ENCODE measurements around the gene SHMT2.

The SHMT2 gene

DNA sequence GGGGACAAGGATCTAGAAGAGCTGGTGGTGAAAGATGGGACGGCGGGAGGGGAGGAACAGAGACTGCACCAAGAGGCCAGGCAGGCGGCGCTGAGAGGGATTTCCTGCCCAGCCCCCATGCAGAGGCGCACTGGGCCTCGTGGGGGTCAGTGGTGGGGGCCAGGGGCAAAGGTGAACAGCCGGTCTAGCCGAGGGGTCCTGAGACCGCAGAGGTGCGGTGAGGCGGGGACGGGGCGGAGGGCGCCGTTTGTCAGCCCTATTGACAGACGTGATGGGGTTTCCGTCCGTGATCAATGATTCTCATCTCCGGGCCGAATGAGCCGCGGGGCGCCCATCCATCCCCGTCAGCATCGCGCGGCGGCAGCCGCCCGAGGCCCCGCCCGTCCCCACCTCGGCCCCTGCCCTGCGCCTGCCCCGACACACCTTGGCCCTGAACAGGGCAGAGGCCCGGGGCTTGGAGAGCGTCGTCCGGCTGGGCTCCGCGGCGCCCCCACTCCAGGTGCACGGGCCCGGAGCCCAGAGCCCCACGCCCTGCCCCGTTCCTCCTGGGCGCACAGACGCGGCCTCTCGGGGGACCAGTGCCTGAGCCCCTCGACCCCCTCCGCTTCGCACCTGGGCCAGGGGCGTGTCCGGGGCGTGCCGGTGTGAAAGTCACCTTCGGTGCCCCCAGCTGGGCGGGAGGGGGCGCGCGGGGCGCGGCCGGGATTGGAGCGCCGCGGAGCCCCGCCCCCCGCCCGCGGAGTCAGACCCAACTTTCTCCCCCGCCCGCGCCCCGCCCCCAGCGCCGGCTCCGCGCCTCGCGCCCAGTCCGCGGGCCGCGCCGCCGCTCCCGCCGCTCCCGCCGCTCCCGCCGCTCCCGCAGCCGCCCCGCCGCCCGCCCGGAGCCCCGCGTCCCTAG is 13.2 kb upstream of the SHMT2 start, which contains the start of gene NXPH4:
TSS of gene NXPH4 (plus strand) at position 781 of the 898 bp plus-strand sequence. CDS start 176 bp downstream, outside the sequence.
- peak; percentile 66 to 70 for DNase-seq

DNA sequence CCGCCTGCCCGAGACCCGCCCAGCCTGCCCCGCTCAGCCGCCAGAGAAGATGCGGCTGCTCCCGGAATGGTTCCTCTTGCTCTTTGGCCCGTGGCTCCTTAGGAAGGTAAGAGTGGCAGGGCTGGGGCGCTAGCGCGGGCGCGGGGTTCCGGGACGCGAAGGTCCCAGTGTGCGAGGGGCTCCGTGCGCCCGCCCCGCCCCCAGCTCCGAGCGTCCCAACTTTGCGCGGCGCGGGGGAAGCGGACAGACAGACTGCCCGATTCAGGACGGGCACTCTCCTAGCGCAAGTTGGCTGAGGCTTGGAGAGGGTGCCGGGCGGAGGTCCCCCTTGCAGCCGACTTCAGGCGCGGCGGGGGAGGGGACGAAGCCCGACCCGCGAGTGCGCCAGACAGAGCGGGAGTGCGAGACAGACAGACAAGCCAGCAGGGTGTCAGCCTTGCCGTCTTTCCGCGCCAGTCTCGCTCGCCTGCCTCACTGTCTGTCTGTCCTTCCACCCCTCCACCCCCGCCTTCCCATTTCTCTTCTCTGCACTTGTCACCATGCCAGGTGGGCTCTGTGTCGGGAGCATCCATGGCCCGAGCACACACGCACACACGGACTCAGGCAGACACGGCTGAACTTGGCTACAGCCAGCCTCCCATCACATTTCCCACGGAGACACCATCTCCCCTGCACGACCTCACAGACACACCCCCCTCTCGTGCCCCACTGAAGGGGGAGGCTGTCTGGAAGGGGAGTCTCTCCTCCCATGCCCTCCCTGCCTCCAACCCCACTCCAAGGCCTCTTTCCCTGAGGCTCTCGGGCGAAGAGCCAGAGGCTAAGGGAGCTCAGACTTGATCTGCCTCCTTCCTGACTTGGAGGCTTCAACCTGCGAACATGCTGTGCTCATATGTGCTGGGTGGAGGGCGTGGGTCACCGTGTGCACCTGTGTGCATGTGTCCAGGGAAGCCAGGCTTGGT is 12.3 kb upstream of the SHMT2 start:
- DNase-seq: no peak

DNA sequence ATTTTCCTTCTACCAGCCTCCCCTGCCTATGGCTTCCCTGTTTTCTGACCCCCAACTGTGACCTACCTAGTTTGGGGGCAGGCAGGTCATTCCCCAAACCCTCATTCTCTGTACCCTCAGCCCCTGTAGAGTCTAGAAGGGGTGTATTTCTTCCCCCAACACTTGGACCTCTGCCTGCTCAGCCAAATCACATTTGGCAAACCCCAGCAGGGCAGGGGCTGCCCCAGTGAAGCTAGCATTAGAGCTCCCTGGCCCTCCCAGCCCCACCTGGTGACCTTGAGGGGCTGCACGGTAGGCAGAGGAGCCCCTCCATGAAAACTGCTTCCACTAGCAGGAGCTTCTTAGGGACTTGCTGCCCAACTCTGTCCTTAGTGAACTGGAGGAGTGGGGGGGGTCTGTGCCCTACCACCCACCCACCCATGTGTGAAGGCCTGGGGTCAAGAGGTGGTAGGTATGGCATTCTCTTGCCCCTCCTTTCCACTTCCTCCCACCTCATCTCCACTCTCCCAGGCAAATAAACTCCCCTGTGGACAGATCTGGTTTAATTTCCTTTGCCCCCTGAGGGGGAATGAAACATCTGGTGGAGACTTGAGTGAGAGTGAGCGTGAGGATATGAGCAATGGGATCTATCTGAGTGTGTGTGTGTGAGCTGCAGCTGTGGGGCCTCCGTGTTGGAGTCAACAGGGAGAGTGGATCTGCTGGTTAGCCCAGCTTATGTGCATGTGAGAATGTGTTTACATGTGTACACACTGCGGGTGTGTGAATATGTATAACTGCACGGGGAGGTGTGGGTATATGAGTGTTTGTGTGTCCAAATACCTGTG is 11.3 kb upstream of the SHMT2 start:
- DNase-seq: no peak

DNA sequence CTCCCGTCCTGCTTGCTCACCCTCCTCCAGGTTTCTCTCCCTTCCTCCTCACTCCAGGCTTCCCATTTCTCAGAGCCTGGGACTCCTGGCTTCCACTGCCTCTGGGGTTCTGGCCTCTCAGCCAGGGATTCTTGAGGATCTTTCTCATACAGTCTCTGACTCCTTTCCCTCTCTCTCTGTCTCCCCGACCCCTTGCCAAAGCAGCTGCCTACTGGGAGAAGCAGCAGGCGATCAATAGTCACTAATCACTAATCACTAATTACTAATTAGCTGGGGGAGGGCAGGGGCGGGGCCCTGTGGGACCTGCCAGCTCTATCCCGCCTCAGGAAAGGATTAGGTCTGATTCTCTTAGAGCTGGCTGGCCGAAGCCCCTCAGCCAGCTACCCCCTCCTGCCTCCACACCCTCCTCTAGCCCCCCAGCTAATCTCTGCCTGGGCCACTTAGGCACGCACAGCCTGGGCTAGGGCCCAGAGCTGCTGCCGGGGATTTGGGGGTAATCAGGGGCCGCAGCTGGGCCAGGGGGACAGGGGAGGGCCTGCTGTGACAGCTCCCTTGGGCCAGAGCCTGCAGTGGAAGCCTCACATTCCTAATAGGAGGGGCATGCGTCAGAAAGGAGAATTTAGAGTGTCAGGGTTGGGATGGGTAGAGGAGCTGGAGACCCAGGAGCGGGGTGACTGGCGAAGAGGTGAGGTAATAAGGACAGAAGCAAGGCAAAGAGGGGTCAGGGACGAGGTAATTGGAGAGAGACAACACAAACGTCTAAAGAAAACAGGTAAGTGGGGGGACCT is 10.1 kb upstream of the SHMT2 start:
- no peak for DNase-seq

DNA sequence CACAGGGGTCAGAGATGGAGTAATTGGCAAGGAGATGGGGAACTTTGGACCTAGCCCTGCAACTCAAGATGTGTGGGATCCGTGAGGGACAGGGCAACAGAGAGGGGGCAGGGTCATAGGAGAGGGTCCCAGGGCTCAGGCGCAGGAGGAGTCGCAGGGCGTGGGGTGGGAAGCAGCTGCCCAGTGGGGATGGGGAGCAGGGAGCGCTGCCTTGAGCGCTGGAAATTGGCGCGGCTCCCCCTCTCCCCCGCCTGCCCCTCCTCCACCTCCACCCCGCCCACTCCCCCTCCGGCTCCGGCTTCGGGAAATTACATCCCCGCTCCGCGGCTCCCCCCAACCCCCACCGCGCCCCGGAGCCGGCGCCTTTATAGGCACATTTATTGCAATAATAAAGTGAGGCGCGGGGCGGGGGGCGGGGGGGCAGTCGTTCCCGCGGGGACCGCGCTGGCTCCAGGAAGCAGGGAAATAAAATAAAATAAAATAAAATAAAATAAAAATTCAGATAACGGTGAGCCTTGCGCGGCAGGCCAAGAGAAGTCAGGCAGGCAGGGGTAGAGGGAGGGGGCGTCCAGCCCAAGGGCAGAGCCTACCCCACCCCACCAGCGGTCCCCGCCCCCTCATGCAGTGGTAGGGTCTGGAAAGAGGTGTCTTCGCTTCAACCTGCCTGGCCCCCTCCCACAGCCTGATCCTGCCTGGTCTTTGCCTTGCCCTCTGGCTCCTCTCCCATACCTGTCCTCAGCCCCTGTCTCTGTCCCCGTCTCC is 9.3 kb upstream of the SHMT2 start:
- DNase-seq: no peak

DNA sequence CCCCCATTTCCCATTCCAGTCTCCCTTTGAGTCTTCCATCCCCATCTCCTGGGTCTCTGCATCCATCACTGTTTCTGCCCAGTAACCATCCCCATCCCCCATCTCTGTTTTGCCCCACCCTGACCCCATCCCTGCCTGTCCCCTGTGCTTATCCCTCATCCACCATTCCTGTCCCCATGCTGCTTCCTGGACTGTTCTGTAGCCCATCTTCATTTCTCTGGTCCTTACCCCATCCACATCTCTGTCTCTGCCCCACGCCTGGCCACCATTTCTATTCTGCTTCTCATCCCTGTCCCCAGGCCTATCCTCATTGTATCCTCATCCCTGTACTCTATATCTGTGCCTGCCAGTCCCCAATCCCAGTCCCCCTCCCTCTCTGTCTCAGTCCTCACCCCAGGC is 8.7 kb upstream of the SHMT2 start:
- DNase-seq: no peak

DNA sequence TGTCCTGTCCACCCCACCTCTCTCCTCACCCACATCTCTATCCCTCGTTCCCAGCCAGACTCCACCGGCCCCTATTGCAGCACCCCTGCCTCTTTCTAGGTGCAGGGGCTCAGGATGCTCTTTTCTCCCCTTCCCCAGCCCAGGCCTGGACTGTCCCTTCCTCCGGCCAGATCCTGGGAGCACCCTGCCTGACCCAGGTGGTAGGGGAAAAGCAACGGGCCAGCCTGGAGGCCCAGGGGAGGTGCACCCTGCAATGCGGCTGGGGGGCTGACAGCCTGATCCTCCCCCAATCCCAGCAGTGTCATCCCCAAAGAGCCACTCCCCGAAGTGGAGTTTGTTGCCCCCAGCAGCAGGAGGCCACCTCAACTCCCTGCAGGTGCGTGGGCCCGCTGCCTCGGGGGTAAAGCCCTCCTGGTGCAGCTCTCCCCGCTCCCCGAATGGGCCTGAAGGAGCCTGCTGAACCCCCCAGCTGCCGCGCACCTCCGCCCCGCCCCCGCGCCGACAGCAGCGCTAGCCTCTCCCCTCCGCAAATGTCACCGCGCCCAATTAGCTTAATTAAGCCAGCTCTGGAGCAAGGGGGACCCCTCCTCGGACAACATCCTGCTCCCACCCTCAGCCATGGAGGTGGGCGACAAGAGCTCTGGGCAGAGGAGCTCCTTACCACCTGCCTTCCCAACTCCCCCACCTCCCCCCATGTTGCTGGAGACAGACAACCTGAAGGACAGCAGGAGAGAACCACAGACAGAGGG is 8.2 kb upstream of the SHMT2 start:
- no peak for DNase-seq

DNA sequence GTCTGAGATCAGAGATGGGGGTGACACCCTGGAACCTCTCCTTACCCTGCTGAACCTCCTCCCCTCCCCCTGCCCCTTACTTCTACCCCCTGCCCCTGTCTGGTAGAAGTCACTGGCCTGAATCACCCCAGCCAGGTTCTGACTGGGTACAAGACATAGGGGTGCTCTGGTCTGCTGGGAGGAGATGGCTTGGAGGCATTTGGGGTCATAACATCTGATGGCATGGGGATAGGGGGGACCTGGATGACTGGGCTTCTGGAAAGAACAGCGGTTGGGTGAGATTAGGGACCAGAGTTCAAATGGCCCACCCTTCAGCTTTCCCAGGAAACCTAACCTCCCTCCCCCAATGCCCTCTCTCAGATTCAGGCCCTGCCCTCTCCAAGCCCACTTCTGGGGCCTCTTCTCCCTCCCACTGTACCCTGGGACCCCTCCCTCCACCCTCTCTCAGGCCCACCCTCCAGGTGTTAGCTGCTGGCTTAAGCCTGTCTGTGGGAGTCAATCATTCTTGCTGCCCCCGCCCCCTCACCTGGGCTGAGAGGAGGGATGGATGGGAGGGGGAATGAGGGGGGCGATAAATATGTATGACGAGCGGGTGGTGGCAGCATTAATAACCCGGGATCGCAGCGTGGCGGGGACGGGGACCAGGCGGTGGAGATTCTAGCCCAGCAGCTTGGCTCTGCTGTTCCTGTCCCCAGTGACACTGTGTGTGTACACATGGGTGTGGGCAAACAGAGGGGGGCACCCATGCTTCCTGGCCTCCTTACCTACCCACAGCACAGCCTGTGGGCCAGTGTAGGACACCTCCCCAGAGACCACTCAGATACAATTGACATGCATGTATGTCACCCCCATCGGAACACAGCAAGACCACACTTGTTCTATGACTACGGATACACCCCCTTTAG is 7.0 kb upstream of the SHMT2 start:
- DNase-seq: no peak

DNA sequence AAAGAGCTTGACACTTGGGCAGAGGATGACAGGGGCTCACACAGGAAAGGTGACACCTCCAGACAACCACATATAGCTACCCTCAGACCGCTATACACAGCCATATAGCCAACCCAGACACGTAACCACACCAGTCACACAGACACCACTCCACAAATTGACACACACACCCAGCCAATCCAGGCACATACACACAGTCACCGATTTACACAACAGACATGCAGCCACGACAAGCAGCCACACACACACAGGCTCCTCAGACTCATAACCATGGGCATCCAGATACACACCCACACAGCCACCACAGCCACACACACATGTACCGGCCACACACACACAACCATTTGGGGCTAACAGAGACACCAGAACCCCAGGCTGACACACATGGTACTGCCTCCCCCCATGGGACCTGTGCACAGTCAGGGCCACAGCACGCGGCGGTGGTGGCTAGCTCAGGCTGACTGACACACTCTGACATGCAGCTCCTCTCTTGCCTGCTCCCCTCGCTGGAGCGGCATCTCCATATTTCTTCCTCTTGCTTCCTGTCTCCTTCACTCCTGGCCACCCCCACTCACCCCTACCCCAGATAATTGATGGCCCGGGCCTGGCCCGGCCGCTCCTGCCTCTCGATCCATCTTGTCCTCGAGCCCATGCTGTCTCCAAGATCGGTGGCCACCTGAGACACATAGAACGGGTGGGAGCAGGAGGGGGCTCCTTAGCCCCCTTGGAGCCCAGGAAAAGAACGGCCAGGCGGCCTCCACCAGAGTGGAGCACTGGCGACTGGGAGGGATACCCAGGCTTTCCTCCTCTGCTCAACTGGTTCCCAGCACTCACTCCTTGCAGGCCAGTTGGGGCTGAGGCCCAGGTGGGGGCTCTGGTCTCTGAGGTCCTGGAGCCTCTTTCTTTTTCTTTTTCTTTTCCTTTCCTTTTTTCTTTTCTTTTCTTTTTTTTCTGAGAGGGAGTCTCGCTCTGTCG is 6.0 kb upstream of the SHMT2 start:
- DNase-seq: no peak

DNA sequence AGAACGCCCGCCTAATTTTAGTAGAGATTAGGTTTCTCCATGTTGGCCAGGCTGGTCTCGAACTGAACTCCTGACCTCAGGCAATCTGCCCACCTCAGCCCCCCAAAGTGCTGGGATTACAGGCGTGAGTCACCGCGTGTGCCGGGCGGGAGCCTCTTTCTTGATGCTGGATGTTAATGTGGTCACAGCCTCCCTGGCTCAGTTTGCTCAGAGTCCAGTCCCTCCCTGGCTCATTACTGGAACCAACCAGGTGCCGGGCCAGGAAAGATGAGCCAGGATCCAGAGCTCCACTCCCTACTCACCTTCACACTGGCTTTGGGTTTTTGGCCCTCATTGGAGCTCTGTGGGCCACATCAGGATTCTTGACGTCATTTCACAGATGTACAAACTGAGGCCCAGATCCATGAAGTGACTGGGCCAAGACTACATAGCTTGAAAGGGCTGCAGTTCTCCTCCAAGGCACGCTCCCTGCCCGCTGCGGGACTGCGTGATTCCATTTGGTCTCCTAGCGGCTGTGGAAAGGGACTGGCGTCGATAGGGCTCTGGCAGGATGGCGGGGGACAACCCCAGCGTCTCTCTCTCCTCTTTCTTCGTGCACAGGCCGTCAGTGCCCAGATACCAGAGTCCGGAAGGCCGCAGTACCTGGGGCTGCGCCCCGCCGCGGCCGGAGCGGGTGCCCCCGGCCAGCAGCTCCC is 5.1 kb upstream of the SHMT2 start:
- DNase-seq: no peak

DNA sequence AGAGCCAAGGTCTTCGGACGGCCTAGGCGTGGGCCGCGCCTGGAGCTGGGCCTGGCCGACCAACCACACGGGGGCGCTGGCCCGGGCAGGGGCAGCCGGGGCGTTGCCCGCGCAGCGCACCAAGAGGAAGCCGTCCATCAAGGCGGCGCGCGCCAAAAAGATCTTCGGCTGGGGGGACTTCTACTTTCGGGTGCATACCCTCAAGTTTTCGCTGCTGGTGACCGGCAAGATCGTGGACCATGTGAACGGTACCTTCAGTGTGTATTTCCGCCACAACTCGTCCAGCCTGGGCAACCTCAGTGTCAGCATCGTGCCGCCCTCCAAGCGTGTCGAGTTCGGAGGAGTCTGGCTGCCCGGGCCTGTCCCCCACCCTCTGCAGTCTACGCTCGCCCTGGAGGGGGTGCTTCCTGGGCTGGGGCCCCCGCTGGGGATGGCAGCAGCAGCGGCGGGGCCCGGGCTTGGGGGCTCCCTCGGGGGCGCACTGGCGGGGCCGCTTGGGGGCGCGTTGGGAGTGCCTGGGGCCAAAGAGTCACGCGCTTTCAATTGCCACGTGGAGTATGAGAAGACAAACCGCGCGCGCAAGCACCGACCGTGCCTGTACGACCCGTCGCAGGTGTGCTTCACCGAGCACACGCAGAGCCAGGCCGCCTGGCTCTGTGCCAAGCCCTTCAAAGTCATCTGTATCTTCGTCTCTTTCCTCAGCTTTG is 4.4 kb upstream of the SHMT2 start:
- peak; percentile 60 to 62 for DNase-seq

DNA sequence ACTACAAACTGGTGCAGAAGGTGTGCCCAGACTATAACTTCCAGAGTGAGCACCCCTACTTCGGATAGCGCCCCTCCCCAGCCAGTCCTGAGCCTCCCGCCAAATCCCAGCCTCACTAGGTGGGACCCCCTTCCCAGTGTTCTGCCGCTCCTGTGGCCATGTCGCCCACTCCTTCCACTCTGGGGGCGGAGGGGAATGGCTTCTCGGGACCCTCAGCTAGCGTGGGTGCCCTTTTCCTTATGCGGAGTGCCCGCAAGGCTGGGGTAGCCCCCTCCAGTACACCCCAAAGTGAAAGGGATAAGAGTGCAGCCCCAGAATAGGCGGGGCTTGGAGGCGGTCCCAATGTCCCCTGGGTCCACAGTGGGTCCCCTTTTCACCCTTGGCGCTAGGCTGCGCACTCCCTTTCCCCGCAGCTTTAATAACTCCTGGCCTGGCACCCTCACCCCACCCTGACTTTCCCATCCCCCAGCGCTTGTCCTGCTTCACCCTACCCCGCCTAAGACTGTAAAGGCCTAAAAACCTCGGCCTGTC is 3.8 kb upstream of the SHMT2 start:
- no peak for DNase-seq

DNA sequence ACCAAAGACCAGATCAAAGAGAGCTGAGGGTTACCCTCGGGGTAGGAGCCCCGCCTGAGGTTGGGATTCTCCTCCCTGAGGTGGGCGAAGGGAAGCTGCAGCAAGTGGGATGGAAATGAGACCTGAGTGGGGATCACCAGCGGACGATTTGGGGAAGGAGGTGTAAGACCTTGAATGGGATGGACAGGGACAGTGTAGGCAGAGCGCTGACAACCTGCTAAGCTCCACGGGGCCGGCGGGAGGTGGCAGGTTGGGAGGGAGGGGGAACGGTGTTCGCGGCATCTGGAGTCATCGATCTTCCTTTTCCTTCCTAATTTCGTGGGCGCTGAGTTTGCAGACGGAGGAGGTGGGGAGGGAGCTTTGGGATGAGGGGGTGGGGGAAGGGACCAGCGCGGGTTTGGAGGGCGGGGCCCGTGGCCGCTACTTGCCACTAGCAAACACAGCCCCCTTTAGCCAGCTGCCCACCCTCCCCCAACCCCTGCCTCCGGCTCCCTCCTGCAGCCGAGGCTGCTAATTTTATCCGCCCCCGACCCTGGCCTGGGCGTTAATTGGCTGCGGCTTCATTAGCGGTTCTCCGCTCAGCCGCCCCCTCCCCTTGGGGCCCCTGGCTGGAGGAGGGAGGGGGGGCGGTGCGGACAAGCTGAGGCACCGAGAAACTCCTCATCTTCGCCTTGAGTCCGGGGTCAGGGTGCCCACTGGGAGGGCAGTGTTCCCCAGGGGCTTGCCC is 2.8 kb upstream of the SHMT2 start:
- DNase-seq: no peak

DNA sequence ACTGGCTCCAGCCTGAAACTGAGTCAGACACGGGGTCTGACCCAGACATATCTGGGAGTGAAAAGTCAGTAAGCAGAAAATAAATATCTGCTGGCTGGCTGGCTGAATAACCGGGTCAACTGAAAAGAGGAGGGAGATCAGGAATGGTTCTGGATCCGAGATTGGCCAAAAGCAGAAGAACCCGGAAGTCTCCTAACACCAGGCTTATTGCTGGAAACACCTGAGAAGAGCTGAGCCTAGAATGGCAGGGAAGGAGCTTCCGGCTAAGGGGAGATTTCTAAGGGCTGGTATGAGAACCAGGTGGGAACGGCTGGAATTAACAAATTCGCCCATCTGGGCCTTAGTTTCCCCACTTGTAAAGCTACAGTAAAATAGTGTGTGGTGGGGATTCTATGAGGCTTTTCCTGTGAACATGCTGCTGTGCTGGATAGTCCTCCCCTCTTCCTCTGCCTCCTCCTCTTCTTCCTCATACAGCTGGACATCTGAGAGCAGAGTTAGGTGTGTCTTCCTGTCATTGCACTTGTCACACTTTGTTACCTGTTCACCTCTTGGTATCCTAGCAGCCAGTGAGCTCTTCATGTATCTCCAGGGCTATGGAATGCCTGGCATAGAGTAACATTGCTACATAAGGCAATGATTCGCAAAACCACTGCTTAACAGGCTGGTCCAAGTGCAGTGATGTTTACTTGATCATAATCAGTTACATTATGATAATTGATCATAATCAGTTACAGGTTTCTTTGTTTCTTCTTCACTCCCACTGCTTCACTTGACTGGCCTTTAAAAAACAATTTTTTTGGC is 2.0 kb upstream of the SHMT2 start:
- no peak for DNase-seq
